Measurements from ENCODE around the gene RBSN.

- TF ChIP-seq CTCF (IDR thresholded peaks at IDR 0.05) = no peak
- TF ChIP-seq POLR2A (IDR thresholded peaks at IDR 0.05) = no peak
Measured at GRCh38 chr3:15023719-15024118, 75.2 kb downstream of the RBSN start.

All from testis (tissue), 2 donors.